ENCODE results near the gene PLXNA4. TPM values are rescaled to one million over a fixed set of nuclear protein-coding genes. Genes with fewer than 3 reads are reported as not detected.

The PLXNA4 gene
- total and polyA plus RNA-seq, 9 of the 15 experiments (the other 6 are each of a cell fraction or from before 2014, with no cell fraction given), result under 0.01 to 0.09 TPM; not detected in 7

DNA sequence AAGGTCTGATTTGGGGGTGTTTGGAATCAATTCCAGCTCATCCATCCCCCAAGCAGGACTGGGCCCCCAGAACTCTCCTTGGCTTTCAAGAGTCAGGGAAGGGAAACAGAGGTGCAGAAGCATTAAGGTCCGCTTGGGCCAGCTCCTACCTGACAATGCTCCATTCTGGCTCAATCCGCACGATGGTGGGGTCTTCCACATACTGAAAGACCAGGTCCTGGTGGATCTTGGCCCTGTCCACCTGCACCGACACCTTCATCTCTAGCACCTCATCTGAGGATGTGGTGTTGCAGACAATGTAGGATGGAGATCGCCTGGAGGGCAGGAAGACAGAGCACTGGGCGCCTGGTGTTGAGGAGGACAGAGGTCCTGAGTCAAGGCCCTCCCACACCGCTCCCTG, 391.1 kb downstream of the PLXNA4 start:
- TF ChIP-seq, protein P1, sequence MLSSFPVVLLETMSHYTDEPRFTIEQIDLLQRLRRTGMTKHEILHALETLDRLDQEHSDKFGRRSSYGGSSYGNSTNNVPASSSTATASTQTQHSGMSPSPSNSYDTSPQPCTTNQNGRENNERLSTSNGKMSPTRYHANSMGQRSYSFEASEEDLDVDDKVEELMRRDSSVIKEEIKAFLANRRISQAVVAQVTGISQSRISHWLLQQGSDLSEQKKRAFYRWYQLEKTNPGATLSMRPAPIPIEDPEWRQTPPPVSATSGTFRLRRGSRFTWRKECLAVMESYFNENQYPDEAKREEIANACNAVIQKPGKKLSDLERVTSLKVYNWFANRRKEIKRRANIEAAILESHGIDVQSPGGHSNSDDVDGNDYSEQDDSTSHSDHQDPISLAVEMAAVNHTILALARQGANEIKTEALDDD (IDR thresholded peaks at IDR 0.05), result no peak
- TF ChIP-seq, protein P2, sequence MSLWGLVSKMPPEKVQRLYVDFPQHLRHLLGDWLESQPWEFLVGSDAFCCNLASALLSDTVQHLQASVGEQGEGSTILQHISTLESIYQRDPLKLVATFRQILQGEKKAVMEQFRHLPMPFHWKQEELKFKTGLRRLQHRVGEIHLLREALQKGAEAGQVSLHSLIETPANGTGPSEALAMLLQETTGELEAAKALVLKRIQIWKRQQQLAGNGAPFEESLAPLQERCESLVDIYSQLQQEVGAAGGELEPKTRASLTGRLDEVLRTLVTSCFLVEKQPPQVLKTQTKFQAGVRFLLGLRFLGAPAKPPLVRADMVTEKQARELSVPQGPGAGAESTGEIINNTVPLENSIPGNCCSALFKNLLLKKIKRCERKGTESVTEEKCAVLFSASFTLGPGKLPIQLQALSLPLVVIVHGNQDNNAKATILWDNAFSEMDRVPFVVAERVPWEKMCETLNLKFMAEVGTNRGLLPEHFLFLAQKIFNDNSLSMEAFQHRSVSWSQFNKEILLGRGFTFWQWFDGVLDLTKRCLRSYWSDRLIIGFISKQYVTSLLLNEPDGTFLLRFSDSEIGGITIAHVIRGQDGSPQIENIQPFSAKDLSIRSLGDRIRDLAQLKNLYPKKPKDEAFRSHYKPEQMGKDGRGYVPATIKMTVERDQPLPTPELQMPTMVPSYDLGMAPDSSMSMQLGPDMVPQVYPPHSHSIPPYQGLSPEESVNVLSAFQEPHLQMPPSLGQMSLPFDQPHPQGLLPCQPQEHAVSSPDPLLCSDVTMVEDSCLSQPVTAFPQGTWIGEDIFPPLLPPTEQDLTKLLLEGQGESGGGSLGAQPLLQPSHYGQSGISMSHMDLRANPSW (CRISPR knock-in tag; IDR thresholded peaks at IDR 0.05), result no peak
- TF ChIP-seq SMARCA5 (IDR thresholded peaks at IDR 0.05) (no peak), EP400 (IDR thresholded peaks at IDR 0.05) (no peak), STAG1 (CRISPR knock-in tag; IDR thresholded peaks at IDR 0.05; ENCODE audit: borderline replicate concordance) (no peak), ZFP1 (CRISPR knock-in tag; IDR thresholded peaks at IDR 0.05) (no peak), SIRT6 (IDR thresholded peaks at IDR 0.05; ENCODE audit: low read depth, low read length) (no peak), YBX1 (IDR thresholded peaks at IDR 0.05) (no peak), MCM7 (IDR thresholded peaks at IDR 0.05) (no peak)
- TF ChIP-seq, protein P3, sequence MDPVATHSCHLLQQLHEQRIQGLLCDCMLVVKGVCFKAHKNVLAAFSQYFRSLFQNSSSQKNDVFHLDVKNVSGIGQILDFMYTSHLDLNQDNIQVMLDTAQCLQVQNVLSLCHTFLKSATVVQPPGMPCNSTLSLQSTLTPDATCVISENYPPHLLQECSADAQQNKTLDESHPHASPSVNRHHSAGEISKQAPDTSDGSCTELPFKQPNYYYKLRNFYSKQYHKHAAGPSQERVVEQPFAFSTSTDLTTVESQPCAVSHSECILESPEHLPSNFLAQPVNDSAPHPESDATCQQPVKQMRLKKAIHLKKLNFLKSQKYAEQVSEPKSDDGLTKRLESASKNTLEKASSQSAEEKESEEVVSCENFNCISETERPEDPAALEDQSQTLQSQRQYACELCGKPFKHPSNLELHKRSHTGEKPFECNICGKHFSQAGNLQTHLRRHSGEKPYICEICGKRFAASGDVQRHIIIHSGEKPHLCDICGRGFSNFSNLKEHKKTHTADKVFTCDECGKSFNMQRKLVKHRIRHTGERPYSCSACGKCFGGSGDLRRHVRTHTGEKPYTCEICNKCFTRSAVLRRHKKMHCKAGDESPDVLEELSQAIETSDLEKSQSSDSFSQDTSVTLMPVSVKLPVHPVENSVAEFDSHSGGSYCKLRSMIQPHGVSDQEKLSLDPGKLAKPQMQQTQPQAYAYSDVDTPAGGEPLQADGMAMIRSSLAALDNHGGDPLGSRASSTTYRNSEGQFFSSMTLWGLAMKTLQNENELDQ (CRISPR knock-in tag; IDR thresholded peaks at IDR 0.05; ENCODE audit: borderline replicate concordance), result no peak
- H2AFZ ChIP-seq (ENCODE audit: low read depth, low read length), result no peak overlapping the region
- H3K4me1 ChIP-seq (replicated peaks in 1 of 2; ENCODE audit: control insufficient read depth in 2 of 2, insufficient read depth in 2 of 2, low read length in 2 of 2), result no peaks in the 10 kb centered on the region
- no peak overlapping the region for H3K9ac ChIP-seq (ENCODE audit: insufficient read depth in 1 of 2, low read depth in 2 of 2, low read length in 2 of 2)
- H3K36me3 ChIP-seq (ENCODE audit: control insufficient read depth, insufficient read depth, low read length), result no peaks in the 10 kb centered on the region
- H3K27ac ChIP-seq (ENCODE audit: extremely low read depth, low read depth, low read length), result no peak overlapping the region
- H3K4me2 ChIP-seq (ENCODE audit: insufficient read depth, low read length), result no peak overlapping the region
- no peaks in the 10 kb centered on the region for H3K9me1 ChIP-seq (ENCODE audit: control insufficient read depth, insufficient read depth, low read length)
- no peak for DNase-seq (ENCODE audit: extremely low read depth in 1 of 4, low spot score in 3 of 4)
- no peaks in the 10 kb centered on the region for H3K9me3 ChIP-seq (replicated peaks; ENCODE audit: control insufficient read depth, insufficient read depth, low read depth, low read length)
- no peak overlapping the region for H3K4me3 ChIP-seq
- peaks cover 11% of the 10 kb centered on the region; the same call in 1 of the 2 replicates for H4K20me1 ChIP-seq (replicated peaks; ENCODE audit: control insufficient read depth, insufficient read depth, low read length)
- ChIA-PET POLR2A (interaction anchor here (0.6 kb wide), 2 partner anchors 141 to 415 kb away, joined by 3 to 4 read pairs; no protein-coding TSS in a partner anchor), CTCF (ENCODE audit: low intra/inter-chr PET ratio) (no interaction called here)
- no peak for FAIRE-seq
- in situ Hi-C loops (cut with MboI), result no loop called here
- intact Hi-C loops (cut with micrococcal nuclease), result no loop called here
- H3K79me2 ChIP-seq (ENCODE audit: control insufficient read depth, insufficient read depth, low read length), result no peaks in the 10 kb centered on the region
- H3K27me3 ChIP-seq (ENCODE audit: control insufficient read depth in 2 of 2, insufficient read depth in 2 of 2, low read length in 2 of 2), result peaks cover 2 to 16% of the 10 kb centered on the region in 2 experiments; a peak in 3 of 5 replicates
- ATAC-seq, result no peak
- no TSS peak for BruUV-seq (replicated peaks)
- WGBS (ENCODE audit: insufficient coverage, low coverage, missing lambda C conversion rate), result 2% methylated on average over 7 of the region's 7 CpGs
